Inflammatory macrophage treated with lipopolysaccharide for 1 hour (primary cell): ENCODE data around the gene WDTC1.
"Not testable (repeated sequence)": the region's sequence is repeated elsewhere in the genome, so short reads cannot be mapped to it uniquely, and the experiment has no call there.

Experiments
- DNase-seq, 2 donors: peaks; one replicate each; pipeline ENCODE4 v3.0.0-alpha.2; 2020 to 2022

The WDTC1 gene, protein sequence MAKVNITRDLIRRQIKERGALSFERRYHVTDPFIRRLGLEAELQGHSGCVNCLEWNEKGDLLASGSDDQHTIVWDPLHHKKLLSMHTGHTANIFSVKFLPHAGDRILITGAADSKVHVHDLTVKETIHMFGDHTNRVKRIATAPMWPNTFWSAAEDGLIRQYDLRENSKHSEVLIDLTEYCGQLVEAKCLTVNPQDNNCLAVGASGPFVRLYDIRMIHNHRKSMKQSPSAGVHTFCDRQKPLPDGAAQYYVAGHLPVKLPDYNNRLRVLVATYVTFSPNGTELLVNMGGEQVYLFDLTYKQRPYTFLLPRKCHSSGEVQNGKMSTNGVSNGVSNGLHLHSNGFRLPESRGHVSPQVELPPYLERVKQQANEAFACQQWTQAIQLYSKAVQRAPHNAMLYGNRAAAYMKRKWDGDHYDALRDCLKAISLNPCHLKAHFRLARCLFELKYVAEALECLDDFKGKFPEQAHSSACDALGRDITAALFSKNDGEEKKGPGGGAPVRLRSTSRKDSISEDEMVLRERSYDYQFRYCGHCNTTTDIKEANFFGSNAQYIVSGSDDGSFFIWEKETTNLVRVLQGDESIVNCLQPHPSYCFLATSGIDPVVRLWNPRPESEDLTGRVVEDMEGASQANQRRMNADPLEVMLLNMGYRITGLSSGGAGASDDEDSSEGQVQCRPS

DNA sequence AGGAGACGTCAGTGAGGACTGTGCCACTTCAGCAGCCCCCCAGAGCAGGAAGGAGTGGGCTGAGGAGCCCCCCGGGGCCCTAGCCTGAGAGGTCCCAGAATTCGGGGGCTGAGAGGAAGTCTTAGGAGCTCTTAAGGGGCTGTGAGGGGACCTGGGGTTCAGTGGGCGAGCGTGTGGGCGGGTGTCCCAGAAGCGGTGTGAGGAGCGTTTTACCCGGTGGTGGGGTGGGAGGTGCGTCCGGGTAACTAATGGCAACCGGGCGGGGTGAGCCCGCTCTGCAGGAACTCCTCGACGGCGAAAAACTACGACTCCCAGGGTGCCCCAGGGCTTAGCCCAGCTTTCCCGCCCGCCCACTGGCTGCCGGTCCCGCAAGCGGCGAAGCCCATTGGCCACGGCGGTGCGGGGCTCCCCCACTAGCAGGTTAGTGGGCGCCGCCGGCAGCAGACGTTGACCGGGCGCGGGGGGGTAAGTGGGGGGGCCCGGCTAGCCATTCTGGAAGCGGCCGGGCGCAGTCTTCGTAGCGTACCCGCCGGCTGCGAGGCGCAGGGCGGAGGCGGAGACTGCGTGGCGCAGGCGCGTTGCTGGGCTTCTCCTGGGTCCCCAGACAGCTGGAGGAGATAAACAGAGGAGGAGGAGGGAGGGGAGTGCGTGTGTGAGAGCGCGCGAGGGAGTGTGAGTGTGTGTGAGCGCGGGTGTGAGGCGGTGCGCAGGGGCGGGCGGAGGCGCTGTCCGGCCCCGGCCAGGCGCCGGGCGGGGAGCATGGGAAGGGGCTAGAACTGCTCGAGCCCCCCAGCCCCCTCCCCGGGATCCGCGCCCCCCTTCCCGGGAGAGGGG lies at the start of gene WDTC1:
Gene WDTC1, plus strand, starts transcription at position 584 of the 834 bp plus-strand sequence. CDS start 26,423 bp downstream, outside the sequence.
- peak; percentile 96 to 97 for DNase-seq

GRCh38 chr1:27184665-27185064 lies 49.8 kb upstream of the WDTC1 start:
- DNase-seq, result not testable (repeated sequence)

DNA sequence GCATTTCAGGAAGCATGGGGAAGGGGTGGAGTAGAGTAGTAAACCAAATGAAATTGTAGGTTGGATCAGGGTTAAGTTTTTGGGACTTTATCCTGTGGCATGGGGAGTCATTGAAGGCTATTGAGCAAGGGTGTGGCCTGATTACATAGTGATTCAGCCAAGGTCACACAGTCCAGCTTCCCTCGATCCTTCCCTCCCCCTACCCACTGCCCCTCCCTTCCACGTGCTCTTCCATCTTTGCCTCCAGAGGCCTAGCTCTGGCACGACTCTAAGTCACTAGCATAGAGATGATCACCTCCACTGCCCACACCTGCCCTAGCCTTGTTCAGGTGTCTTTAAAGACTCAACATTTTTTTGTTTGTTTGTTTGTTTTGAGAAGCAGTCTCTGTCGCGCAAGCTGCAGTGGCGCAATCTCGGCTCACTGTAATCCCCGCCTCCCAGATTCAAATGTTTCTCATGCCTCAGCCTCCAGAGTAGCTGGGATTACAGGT lies 42.3 kb upstream of the WDTC1 start:
- DNase-seq, result peak; percentile 65 to 70

DNA sequence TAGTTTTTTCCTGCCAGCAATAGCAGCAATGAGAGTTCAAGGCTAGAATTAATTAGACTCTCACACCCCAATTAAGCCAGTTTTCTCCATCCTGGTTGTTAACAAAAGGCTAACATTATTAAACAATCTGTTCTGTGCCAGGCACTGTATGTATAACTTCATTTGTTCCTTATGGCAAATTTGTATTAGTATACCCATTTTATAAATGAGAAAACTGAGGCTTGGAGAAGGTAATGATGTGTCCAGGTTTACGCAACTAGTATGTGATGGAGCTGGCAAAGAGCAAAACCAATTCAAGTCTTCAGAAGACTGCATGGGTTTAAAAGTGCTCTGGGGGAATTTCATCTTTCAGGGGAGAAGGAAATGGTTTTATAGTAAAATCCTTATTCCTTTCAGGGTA lies 41.2 kb upstream of the WDTC1 start:
- DNase-seq, result no peak

DNA sequence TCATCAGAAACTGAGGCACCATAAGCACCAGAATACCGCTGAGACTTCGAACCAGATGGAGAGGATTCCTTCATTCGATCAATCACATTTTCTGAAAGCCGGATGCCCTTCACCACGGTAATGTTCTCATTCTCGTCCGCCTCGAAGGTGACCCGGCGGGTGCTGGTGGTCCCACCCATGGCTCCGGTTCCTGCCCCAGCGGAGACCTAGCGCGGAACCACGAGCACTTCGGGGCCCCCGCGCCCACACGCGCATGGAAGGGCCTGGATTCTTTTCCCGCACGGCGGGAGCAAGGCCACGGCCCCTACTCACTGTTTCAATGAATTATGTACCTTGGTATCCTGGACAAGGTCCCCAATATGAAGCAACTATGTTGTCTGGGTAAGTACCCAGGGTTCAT lies 33.1 kb upstream of the WDTC1 start:
- DNase-seq, result no peak

- no peak for DNase-seq
Observed at GRCh38 chr1:27203946-27204345, 30.5 kb upstream of the WDTC1 start.

DNA sequence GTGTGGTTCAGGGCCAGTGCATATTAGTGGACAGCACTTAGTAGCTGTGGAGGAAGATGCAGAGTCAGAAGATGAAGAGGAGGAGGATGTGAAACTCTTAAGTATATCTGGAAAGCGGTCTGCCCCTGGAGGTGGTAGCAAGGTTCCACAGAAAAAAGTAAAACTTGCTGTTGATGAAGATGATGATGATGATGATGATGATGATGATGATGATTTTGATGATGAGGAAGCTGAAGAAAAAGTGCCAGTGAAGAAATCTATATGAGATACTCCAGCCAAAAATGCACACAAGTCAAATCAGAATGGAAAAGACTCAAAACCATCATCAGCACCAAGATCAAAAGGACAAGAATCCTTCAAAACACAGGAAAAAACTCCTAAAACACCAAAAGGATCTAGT lies 27.2 kb upstream of the WDTC1 start:
- not testable (repeated sequence) for DNase-seq

DNA sequence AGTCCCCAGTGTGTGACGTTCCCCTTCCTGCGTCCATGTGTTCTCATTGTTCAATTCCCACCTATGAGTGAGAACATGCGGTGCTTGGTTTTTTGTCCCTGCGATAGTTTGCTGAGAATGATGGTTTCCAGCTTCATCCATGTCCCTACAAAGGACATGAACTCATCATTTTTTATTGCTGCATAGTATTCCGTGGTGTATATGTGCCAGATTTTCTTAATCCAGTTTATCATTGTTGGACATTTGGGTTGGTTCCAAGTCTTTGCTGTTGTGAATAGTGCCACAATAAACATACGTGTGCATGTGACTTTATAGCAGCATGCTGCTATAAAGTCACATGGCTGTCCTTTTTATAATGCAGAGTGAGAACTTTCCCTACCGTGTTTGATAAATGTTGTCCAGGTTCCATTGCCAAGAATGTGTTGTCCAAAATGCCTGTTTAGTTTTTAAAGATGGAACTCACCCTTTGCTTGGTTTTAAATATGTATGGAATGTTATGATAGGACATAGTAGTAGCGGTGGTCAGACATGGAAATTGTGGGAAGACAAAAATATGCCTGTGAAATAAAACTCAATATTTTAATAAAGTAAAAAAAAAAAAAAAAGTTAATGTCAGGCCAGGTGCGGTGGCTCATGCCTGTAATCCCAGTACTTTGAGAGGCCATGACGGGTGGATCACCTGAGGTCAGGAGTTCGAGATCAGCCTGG lies 26.1 kb upstream of the WDTC1 start:
- DNase-seq, result not testable (repeated sequence)

- no peak for DNase-seq
Observed at GRCh38 chr1:27216466-27216865, 18.0 kb upstream of the WDTC1 start.

GRCh38 chr1:27217401-27217800 lies 17.0 kb upstream of the WDTC1 start:
- DNase-seq, result no peak

- DNase-seq, result no peak
Observed at GRCh38 chr1:27218736-27219135, 15.7 kb upstream of the WDTC1 start.

DNA sequence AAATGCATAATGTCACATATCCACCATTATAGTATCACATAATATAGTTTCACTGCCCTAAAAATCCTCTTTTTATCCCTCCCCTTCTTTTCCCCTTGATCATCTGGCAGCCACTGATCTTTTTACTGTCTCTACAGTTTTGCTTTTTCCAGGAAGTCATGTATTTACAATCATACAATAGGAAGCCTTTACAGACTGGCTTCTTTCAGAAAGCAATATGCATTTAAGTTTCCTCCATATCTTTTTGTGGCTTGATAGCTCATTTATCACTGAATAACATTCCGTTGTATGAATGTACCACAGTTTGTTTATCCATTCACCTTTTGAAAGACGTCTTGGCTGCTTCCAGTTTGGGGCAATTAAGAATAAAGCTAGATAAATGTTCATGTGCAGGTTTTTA lies 14.3 kb upstream of the WDTC1 start:
- DNase-seq, result no peak

DNA sequence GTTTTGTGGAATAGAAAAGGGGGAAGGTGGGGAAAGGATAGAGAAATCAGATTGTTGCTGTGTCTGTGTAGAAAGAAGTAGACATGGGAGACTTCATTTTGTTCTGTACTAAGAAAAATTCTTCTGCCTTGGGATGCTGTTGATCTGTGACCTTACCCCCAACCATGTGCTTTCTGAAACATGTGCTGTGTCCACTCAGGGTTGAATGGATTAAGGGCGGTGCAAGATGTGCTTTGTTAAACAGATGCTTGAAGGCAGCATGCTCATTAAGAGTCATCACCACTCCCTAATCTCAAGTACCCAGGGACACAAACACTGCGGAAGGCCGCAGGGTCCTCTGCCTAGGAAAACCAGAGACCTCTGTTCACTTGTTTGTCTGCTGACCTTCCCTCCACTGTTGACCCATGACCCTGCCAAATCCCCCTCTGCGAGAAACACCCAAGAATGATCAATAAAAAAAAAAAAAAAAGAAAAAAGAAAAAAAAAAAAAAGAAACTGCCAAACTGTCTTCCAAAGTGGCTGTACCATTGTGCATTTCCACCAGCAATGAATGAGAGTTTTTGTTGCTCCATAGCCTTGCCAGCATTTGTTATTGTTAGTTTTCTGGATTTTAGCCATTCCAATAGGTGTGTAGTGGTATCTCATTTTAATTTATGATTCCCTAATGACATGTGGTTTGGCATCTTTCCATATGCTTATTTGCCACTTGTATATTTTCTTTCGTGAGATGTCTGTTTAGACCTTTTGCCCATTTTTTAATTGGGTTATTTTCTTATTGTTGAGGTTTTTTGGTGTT lies 13.5 kb upstream of the WDTC1 start:
- DNase-seq, result not testable (repeated sequence)

- no peak for DNase-seq
Observed at GRCh38 chr1:27225621-27226020, 8.8 kb upstream of the WDTC1 start.

DNA sequence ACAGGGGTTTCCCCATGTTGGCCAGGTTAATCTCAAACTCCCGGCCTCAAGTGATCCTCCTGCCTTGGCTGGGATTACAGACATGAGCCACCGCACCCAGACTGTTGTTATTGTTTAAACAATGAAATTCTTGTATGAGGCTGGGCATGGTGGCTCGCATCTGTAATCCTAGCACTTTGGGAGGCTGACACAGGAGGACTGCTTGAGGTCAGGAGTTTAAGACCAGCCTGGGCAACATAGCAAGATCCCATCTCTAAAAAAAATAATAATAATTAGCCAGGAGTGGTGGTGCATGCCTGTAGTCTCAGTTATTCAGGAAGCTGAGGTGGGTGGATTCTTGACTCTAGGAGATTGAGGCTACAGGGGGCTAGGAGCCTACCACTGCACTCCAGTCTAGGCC lies 6.7 kb upstream of the WDTC1 start:
- no peak for DNase-seq

- no peak for DNase-seq
Observed at GRCh38 chr1:27233667-27234048, 774 bp upstream of the WDTC1 start.

GRCh38 chr1:27235827-27236226 lies 1.4 kb downstream of the WDTC1 start:
- DNase-seq, result peak in 1 of 2 donors; percentile 16

- DNase-seq, result no peak
Observed at GRCh38 chr1:27237112-27237511, 2.7 kb downstream of the WDTC1 start.

DNA sequence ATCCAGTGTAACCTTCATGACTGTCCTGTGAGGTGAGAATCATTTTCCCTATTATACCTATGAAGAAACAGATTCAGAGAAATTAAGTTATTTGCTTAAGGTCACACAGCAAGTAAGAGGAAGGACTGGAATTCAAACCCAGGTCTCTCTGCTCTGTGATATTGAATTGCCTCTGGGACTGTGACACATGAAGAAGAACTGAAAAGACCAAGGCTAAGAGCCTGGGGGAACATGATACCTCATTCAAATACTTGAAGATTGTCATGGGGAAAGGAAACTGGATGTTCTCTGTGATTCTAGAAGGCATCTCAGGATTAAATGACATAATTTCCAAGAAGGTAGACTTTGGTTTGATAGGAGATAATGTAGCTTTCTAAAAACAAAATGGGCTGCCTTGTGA lies 3.6 kb downstream of the WDTC1 start:
- no peak for DNase-seq

DNA sequence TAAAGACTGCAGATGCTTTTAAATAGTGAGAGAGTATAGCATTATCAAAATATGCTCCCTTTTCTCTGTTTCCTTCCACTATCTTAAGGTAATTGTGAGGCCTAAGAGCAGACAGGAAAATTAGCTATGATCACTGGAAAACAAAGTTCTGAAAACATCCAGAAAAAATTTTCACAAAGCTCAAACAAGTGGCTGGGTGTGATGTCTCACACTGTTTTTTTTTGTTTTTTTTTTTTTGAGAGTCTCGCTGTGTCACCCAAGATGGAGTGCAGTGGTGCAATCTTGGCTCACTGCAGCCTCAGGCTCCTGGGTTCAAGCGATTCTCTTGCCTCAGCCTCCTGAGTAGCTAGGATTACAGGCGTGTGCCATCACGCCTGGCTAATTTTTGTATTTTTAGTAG lies 7.2 kb downstream of the WDTC1 start:
- no peak for DNase-seq

- not testable (repeated sequence) for DNase-seq
Observed at GRCh38 chr1:27243665-27244064, 9.2 kb downstream of the WDTC1 start.

- no peak for DNase-seq
Observed at GRCh38 chr1:27246194-27246593, 11.8 kb downstream of the WDTC1 start.
